Endodermal cell (in vitro differentiated cells): ENCODE results near the gene MCTP1. TPM values are rescaled to one million over a fixed set of nuclear protein-coding genes. Genes with fewer than 3 reads are reported as not detected.

Source experiments
- DNase-seq: peaks from one replicate; pipeline ENCODE4 v3.0.0-alpha.2; 2017
- H3K27ac ChIP-seq: 2 replicates; pipeline ENCODE4 v1.5.1; 2013; ENCODE audit warnings: mild to moderate bottlenecking, low read depth, low read length, moderate library complexity
- H3K27me3 ChIP-seq: 2 replicates; pipeline ENCODE4 v1.6.1; 2013; ENCODE audit warnings: mild to moderate bottlenecking, low read length, moderate library complexity; ENCODE audit not compliant: insufficient read depth, control insufficient read depth, poor library complexity, severe bottlenecking
- H3K36me3 ChIP-seq: 2 replicates; pipeline ENCODE4 v1.7.0; 2013; ENCODE audit warnings: mild to moderate bottlenecking, low read length, moderate library complexity; ENCODE audit not compliant: control insufficient read depth, insufficient read depth
- H3K4me1 ChIP-seq: one replicate; pipeline ENCODE4 v1.7.0; 2013; ENCODE audit warnings: low read length; ENCODE audit not compliant: control insufficient read depth, insufficient read depth
- H3K4me3 ChIP-seq: 2 replicates; pipeline ENCODE4 v1.5.1; 2013; ENCODE audit warnings: mild to moderate bottlenecking, low read length, moderate library complexity
- H3K9ac ChIP-seq: 2 replicates; pipeline ENCODE4 v1.6.1; 2013; ENCODE audit warnings: mild to moderate bottlenecking, low read length, moderate library complexity; ENCODE audit not compliant: poor library complexity, severe bottlenecking; ENCODE audit errors: extremely low read depth
- H3K9me3 ChIP-seq: 2 replicates; pipeline ENCODE4 v1.6.1; 2013; ENCODE audit warnings: mild to moderate bottlenecking, low read length, moderate library complexity; ENCODE audit not compliant: control insufficient read depth
- H3K27ac Mint-ChIP-seq: 2 replicates; pipeline ENCODE4 v1.8.0; 2020; ENCODE audit warnings: mixed read lengths
- H3K27me3 Mint-ChIP-seq: 2 replicates; pipeline ENCODE4 v1.8.0; 2021; ENCODE audit warnings: mild to moderate bottlenecking, mixed read lengths; ENCODE audit not compliant: insufficient read depth
- H3K36me3 Mint-ChIP-seq: 2 replicates; pipeline ENCODE4 v1.8.0; 2020; ENCODE audit warnings: low read depth, mixed read lengths
- H3K4me1 Mint-ChIP-seq: 2 replicates; pipeline ENCODE4 v1.8.0; 2020; ENCODE audit warnings: mixed read lengths
- H3K4me3 Mint-ChIP-seq: 2 replicates; pipeline ENCODE4 v1.8.0; 2020; ENCODE audit warnings: mild to moderate bottlenecking, moderate library complexity, mixed read lengths
- H3K9me3 Mint-ChIP-seq: 2 replicates; pipeline ENCODE4 v1.8.0; 2020; ENCODE audit warnings: mild to moderate bottlenecking, mixed read lengths
- CTCF ChIP-seq: fragments of 200-600 bp; sonication (generic); conservative IDR thresholded peaks from 2 replicates; pipeline ENCODE4 v1.5.0; 2021; ENCODE audit warnings: antibody characterized with exemption, mild to moderate bottlenecking
- WGBS, 2 experiments: methylation state at CpG; one replicate each; pipeline versions ENCODE4 v1.1.5 to v1.1.7; 2013; ENCODE audit warnings: missing lambda C conversion rate in 2 of 2, mixed read lengths in 1 of 2; ENCODE audit not compliant: insufficient coverage in 1 of 2, insufficient read length in 1 of 2; 5-methylcytosine and 5-hydroxymethylcytosine counted together
- total RNA-seq, 2 donors: library from RNA; stranded (reverse); fragmentation: NEBNext Ultra II Directional in 1 of 2; extraction: Animal tissue kit (Norgen Biotek cat#: 25700) in 1 of 2; gene quantifications; 2 replicates in 1 of 2; 3 replicates in 1 of 2; pipeline ENCODE4 v1.2.1, GENCODE V29; 2021

Gene MCTP1
- total RNA-seq, 2 donors from 2014 or later, result 0.71 to 3.7 TPM

GRCh38 chr5:94810877-94811276, 474.0 kb downstream of the MCTP1 start:
- Histone ChIP-seq H3K36me3 (no peaks in the 10 kb centered on the region), H3K9ac (no peak overlapping the region), H3K9me3 (no peaks in the 10 kb centered on the region), H3K4me3 (no peak overlapping the region), H3K27me3 (no peaks in the 10 kb centered on the region), H3K4me1 (no peaks in the 10 kb centered on the region), H3K27ac (no peak overlapping the region)
- Mint-ChIP-seq H3K4me3 (no peak overlapping the region), H3K27ac (no peak overlapping the region), H3K36me3 (no peaks in the 10 kb centered on the region), H3K27me3 (no peaks in the 10 kb centered on the region), H3K4me1 (no peaks in the 10 kb centered on the region), H3K9me3 (no peaks in the 10 kb centered on the region)
- 97 to 100% methylated on average over 2 of the region's 2 CpGs for WGBS, 2 experiments
- TF ChIP-seq CTCF, result no peak
- DNase-seq, result no peak

- no peaks in the 10 kb centered on the region for H3K4me1 Mint-ChIP-seq
- H3K36me3 ChIP-seq, result no peaks in the 10 kb centered on the region
- no peaks in the 10 kb centered on the region for H3K27me3 ChIP-seq
Observed at GRCh38 chr5:94810281-94810680, 474.6 kb downstream of the MCTP1 start.

GRCh38 chr5:94808497-94808896, 476.4 kb downstream of the MCTP1 start:
- no peaks in the 10 kb centered on the region for H3K36me3 Mint-ChIP-seq
- H3K36me3 ChIP-seq, result no peaks in the 10 kb centered on the region
- no peaks in the 10 kb centered on the region for H3K27me3 Mint-ChIP-seq
- H3K9me3 Mint-ChIP-seq, result no peaks in the 10 kb centered on the region
- no peaks in the 10 kb centered on the region for H3K4me1 Mint-ChIP-seq
- no peaks in the 10 kb centered on the region for H3K27me3 ChIP-seq
- no peaks in the 10 kb centered on the region for H3K4me1 ChIP-seq
- TF ChIP-seq CTCF, result no peak
- H3K4me3 ChIP-seq, result no peak overlapping the region
- no peak overlapping the region for H3K4me3 Mint-ChIP-seq
- H3K27ac Mint-ChIP-seq, result no peak overlapping the region
- no peaks in the 10 kb centered on the region for H3K9me3 ChIP-seq
- no peak overlapping the region for H3K27ac ChIP-seq
- no peak overlapping the region for H3K9ac ChIP-seq
- DNase-seq, result no peak

More at GRCh38 chr5:94810281-94810680, 474.6 kb downstream of the MCTP1 start:
- Mint-ChIP-seq H3K36me3 (no peaks in the 10 kb centered on the region), H3K9me3 (no peaks in the 10 kb centered on the region), H3K27ac (no peak overlapping the region), H3K4me3 (no peak overlapping the region), H3K27me3 (no peaks in the 10 kb centered on the region)
- no peak for TF ChIP-seq CTCF
- H3K27ac ChIP-seq, result no peak overlapping the region
- no peak for DNase-seq
- H3K9me3 ChIP-seq, result no peaks in the 10 kb centered on the region
- no peaks in the 10 kb centered on the region for H3K4me1 ChIP-seq
- H3K4me3 ChIP-seq, result no peak overlapping the region
- H3K9ac ChIP-seq, result no peak overlapping the region
